ENCODE results near the gene SCOC.

The SCOC gene

DNA sequence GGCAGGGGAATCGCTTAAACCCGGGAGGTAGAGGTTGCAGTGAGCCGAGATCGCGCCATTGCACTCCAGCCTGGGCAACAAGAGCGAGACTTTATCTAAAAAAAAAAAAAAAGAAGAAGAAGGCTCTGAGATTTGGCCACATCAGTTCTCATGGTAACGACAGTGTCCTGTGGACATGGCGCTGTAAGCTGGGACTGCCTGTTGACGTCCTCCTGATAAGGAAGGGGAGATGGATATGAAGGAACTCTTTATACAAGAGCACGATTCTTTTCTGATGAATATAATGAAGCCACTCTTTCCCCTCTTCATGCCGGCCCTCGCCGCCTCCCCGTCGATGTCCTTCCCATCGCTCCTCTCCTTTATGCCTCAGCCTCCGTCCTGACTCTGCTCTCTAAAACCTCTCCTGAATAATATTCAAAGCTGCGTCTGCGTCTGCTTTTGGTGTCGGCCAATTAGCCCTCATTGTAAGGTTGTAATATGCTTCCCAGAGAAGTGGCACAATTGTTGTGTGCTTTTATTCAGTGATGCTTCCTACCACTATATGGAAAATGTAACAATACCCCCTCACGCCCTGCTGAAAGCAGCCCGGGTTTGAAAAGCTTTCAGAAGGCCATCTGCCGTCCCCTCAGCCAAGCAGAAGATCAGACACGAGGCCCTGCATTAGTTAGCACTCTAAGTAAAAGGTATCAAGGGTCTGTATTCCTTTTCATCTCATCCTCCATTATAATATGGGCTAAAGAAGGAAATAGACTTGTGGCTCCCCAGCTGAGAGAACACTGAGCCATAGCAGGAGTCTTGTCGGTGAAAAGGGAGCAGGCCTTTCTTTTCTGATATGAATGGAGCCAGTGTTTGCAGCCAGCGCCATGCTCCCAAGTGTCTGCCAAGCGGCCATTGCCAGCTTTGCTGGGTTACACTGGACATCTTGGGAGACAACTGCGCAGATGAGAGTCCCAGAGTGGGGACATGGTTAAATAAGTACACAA lies 22.1 kb upstream of the SCOC start:
- H3K27me3 Mint-ChIP-seq = no peaks in the 10 kb centered on the region
- no peak overlapping the region for H3K4me3 Mint-ChIP-seq
- no peaks in the 10 kb centered on the region for H3K36me3 Mint-ChIP-seq (ENCODE audit: low read depth)
- peaks cover 10% of the 10 kb centered on the region for H3K4me1 Mint-ChIP-seq (ENCODE audit: low read depth)
- H3K27ac Mint-ChIP-seq = no peak overlapping the region
- H3K9me3 Mint-ChIP-seq = no peaks in the 10 kb centered on the region

DNA sequence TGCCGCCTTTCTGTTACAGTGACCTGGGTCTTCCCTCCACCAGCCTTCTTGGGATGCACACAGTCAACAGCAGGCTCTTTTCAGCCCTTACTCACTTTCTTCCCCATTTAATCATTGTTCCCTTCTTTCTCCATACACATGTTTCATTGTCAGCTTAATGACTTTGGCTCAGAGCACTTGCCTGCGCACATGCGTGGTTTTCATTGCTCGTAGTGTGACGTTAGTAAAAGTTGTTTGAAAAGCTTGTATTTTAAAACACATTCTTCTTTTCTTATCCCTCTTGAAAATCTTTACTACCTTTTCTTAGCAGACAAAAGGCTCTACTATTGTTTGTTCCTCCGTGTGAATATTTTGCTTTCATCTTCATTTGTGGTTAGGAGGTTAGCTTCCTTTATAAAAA lies 19.7 kb upstream of the SCOC start:
- H3K4me3 Mint-ChIP-seq = no peak overlapping the region
- no peaks in the 10 kb centered on the region for H3K9me3 Mint-ChIP-seq
- no peaks in the 10 kb centered on the region for H3K36me3 Mint-ChIP-seq (ENCODE audit: low read depth)
- H3K27me3 Mint-ChIP-seq = no peaks in the 10 kb centered on the region
- H3K4me1 Mint-ChIP-seq (ENCODE audit: low read depth) = peaks cover 10% of the 10 kb centered on the region
- no peak overlapping the region for H3K27ac Mint-ChIP-seq

DNA sequence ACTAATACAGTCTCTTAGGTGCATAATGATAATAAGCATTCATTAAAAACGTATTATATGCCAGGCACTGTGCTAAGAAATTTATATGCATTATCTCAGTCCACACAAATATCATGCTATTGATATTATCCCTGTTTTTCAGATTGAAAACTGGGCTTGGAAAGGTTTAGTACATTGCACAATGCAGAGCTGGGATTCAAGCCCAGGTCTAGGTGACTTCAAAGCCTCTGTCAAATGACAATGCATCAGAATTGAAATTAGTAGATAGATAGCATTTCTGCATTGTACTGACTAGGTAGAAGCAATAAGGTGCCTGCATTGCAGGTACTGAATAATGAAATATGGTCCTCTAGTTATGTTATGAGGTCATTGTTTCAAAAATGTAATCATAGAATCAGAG lies 18.2 kb upstream of the SCOC start:
- Mint-ChIP-seq H3K4me3 (no peak overlapping the region), H3K9me3 (no peaks in the 10 kb centered on the region), H3K27me3 (no peaks in the 10 kb centered on the region), H3K27ac (no peak overlapping the region), H3K4me1 (ENCODE audit: low read depth) (peaks cover 10% of the 10 kb centered on the region), H3K36me3 (ENCODE audit: low read depth) (no peaks in the 10 kb centered on the region)

DNA sequence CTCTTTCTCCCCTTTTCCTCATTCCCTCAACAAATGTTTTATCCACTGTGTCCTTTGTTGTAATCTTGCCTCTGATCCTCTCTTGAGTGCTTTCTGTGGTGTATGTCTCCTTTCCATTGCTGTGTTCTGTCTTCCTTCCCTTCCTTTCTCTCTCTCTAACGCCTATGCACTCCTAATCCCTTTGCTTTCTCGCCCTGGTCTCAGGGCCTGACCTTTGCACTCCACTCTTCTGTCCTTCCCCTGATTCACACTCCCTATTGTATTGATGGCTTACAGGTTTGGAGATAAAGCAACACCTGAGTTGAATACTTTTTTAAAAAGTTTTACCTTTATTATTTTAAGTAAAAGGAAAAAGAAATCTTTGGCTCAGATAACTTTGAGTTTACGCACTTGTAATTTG lies 15.6 kb upstream of the SCOC start:
- H3K27ac Mint-ChIP-seq = no peak overlapping the region
- peaks cover 10% of the 10 kb centered on the region for H3K4me1 Mint-ChIP-seq (ENCODE audit: low read depth)
- no peaks in the 10 kb centered on the region for H3K27me3 Mint-ChIP-seq
- H3K4me3 Mint-ChIP-seq = no peak overlapping the region
- H3K36me3 Mint-ChIP-seq (ENCODE audit: low read depth) = no peaks in the 10 kb centered on the region
- H3K9me3 Mint-ChIP-seq = no peaks in the 10 kb centered on the region

DNA sequence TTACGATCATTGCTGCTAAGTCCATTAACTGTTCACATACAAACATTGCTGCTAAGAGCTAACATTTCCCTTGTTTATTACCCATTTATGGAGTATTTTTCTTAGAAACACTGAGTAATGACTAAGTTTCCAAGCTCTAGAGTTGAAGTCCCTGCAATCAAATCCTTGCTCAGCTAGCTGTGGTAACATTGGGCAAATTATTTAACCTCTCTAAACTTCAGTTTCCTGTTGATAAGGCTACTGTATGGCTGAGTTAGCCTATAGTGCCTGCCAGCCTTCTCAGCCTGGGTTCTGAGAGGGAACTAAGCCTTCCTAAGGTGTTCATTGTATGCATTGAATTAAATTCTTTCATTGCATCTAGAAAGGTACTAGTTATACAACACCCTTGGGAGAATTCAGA lies 15.2 kb upstream of the SCOC start:
- Mint-ChIP-seq H3K9me3 (no peaks in the 10 kb centered on the region), H3K4me1 (ENCODE audit: low read depth) (peaks cover 10% of the 10 kb centered on the region), H3K4me3 (no peak overlapping the region), H3K27me3 (no peaks in the 10 kb centered on the region), H3K27ac (no peak overlapping the region), H3K36me3 (ENCODE audit: low read depth) (no peaks in the 10 kb centered on the region)

DNA sequence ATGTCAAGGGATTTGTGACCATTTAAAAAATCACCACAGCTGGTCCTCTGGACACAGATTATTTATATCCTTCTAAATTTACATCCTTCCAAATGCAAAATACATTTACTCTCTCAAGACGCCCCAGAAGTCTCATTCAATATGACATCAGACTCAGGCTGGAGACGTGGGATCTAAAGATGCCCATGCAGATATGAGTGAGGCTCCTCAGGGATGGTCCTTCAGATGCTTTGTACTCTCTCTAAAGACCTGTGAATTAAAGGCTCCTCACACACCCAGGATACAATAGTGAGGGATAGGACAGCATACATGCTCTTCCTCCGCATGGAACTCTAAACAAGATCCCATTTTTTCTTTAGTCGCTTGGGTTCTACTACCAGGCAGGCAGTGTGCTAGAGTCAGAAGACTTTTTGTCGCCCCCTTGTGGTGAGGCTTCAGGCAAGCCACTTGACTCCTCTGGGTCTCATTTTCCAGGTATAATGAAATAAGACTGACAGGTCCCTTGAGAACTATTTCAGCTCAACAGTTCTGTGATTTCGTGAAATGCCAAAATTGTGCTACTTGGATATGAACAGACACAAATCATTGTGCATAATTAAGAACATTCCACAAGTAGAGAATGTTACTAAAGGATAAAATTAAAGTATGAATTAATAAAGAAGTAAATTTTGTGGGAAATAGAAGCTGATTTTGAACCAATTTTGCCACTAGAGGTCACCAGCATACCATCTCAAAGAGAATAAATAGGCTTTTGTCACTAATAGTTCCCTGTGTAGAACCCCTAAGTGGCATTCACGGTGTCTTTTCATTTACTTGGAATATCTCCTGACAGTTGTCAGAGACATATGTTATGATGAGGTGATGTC lies 13.7 kb upstream of the SCOC start:
- Mint-ChIP-seq H3K9me3 (no peaks in the 10 kb centered on the region), H3K27ac (no peak overlapping the region), H3K4me3 (no peak overlapping the region), H3K36me3 (ENCODE audit: low read depth) (no peaks in the 10 kb centered on the region), H3K4me1 (ENCODE audit: low read depth) (no peaks in the 10 kb centered on the region), H3K27me3 (no peaks in the 10 kb centered on the region)

DNA sequence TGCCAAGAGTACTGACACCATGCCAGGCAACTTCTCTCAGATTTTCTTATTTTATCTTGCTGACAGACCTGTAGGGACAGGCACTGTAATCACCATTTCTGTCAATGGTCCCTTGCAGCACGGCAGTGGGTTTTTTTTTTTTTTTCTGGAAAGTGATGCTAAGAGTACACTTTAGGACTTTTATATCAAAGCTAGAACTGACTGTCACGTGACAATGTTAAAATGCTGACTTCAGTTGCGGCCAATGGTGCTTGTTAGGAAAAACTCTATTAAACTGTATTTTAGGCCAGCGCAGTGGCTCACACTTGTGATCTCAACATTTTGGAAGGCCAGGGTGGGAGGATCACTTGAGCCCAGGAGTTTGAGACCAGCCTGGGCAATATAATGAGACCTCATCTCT lies 12.3 kb upstream of the SCOC start:
- Mint-ChIP-seq H3K36me3 (ENCODE audit: low read depth) (no peaks in the 10 kb centered on the region), H3K4me1 (ENCODE audit: low read depth) (no peaks in the 10 kb centered on the region), H3K27ac (no peak overlapping the region)

DNA sequence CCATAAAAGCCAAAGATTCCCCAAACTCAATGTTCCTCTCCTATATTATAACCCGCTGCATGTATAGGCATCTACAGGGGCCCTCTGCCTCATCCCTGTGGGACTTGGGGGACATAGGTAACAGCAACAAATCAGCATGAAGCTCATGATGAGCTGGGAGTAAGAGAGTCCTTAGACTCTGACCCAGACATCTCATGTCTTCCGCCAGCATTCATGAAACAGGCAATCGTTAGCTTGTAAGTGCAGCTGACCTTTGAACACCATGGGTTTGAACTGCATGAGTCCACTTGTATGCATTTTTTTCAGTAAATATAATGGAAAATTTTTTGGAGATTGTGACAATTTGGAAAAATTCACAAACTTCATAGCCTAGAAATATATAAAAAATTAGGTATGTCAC lies 10.4 kb upstream of the SCOC start:
- Mint-ChIP-seq H3K36me3 (ENCODE audit: low read depth) (no peaks in the 10 kb centered on the region), H3K4me3 (no peak overlapping the region), H3K9me3 (no peaks in the 10 kb centered on the region), H3K4me1 (ENCODE audit: low read depth) (no peaks in the 10 kb centered on the region), H3K27ac (no peak overlapping the region), H3K27me3 (no peaks in the 10 kb centered on the region)

More for the DNA sequence above, 12.3 kb upstream of the SCOC start:
- no peak overlapping the region for H3K4me3 Mint-ChIP-seq
- no peaks in the 10 kb centered on the region for H3K27me3 Mint-ChIP-seq
- H3K9me3 Mint-ChIP-seq = no peaks in the 10 kb centered on the region

DNA sequence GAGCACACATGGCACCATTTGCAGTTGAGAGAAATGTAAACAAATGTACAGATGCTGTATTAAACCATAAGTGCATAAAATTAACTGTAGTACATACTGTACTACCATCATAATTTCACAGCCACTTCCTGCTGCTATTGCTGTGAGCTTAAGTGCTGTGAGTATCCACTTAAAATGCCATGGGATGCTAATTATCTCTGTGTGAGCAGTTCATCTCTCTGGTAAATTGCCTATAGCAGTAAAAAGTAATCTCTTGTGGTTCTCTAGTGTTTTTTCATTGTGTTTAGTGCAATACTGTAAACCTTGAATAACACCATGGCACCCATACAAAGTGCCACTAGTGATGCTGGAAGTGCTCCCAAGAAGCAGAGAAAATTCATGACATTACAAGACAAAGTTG lies 9.9 kb upstream of the SCOC start:
- Mint-ChIP-seq H3K9me3 (no peaks in the 10 kb centered on the region), H3K27me3 (no peaks in the 10 kb centered on the region), H3K4me3 (no peak overlapping the region), H3K4me1 (ENCODE audit: low read depth) (no peaks in the 10 kb centered on the region), H3K36me3 (ENCODE audit: low read depth) (no peaks in the 10 kb centered on the region), H3K27ac (no peak overlapping the region)

DNA sequence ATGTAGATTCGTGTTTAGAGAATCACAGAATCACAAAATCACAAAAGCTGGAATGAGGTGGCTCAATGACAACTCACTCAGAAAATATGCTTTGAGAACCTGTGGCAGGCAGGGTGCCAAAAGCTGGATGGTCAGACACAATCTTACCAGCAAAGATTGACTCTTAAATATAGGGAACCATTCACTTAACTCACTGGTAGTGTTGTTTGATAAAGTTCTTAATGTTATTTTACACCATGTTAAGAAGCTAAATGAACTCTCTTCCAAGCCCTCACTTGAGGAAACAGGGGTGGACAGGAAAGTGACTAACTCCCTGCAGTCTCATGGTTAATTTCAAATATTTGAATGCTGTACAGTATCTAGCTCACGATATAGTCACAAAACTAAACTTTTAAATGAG lies 5.7 kb upstream of the SCOC start:
- Mint-ChIP-seq H3K9me3 (no peaks in the 10 kb centered on the region), H3K27me3 (no peaks in the 10 kb centered on the region), H3K36me3 (ENCODE audit: low read depth) (no peaks in the 10 kb centered on the region), H3K27ac (no peak overlapping the region), H3K4me3 (no peak overlapping the region), H3K4me1 (ENCODE audit: low read depth) (peaks cover 6% of the 10 kb centered on the region)

DNA sequence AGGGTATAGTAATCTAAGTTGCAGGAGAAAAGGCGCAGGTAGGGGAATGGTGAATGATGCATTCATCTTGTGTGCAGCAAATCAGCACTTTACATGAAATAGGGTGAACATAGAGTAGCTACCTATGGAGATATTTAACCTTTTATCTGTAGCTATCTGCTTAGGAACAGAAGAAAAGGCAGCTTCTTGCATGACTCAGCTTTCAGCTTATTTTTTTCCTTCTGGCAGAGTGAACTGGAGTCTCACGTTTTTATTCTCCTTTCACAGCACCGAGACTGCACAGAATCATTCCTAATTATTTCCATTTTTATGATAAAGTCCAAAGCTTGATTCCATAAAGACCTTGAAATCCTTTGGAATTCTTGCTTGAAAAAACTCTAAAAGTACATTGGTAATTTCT lies 4.8 kb upstream of the SCOC start:
- Mint-ChIP-seq H3K9me3 (no peaks in the 10 kb centered on the region), H3K27me3 (no peaks in the 10 kb centered on the region), H3K36me3 (ENCODE audit: low read depth) (no peaks in the 10 kb centered on the region), H3K4me3 (no peak overlapping the region), H3K4me1 (ENCODE audit: low read depth) (peaks cover 6% of the 10 kb centered on the region), H3K27ac (no peak overlapping the region)

DNA sequence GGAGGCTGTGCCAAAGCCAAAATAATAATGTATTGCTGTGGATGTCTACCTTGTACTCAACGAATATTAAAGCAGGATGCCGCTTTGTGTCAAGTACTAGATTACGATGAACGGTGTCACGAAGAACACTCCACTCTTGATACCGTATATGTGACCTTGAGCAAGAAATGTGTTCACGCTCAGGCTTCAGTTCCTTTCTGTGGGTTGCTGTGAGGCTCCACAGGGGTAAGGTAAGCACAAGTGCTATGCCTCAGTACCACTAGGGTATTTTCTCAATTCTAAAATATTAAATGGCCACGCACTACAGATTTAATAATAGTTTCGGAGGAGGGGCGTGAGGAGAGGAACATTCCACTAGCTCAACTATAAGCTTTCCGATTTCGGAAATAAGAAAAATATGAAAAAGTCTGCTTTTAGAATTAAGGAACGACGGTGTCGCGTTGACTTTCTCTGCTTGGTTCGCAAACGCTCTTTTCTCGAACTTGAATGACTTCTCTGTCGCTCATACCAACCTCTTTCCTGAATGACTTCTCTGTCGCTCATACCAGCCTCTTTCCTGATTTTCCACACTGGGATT lies 607 bp upstream of the SCOC start:
- Mint-ChIP-seq H3K27ac (no peak overlapping the region), H3K4me3 (no peak overlapping the region), H3K9me3 (no peaks in the 10 kb centered on the region), H3K36me3 (ENCODE audit: low read depth) (no peaks in the 10 kb centered on the region), H3K4me1 (ENCODE audit: low read depth) (peaks cover 30% of the 10 kb centered on the region), H3K27me3 (no peaks in the 10 kb centered on the region)

DNA sequence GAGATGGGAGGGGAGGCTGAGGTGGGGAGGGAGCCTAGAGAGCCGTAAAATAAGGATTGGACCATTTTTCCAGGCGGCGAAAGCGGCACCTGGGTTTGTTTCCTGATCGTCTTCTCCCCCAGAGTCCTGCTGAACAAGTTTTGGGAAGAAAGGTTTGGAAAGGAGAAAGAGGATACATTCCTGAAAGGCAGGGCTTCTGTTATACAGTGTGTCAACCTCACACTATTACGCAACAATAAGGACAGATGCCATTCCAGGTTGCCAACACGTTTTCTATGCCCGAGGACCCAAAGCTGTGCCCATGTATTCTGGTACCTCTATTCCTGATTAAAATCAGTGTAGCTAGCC lies 658 bp downstream of the SCOC start:
- Mint-ChIP-seq H3K36me3 (ENCODE audit: low read depth) (no peaks in the 10 kb centered on the region), H3K27me3 (no peaks in the 10 kb centered on the region), H3K4me1 (ENCODE audit: low read depth) (peaks cover 30% of the 10 kb centered on the region), H3K27ac (peak overlapping the region; percentile 42), H3K9me3 (no peaks in the 10 kb centered on the region), H3K4me3 (no peak overlapping the region)

DNA sequence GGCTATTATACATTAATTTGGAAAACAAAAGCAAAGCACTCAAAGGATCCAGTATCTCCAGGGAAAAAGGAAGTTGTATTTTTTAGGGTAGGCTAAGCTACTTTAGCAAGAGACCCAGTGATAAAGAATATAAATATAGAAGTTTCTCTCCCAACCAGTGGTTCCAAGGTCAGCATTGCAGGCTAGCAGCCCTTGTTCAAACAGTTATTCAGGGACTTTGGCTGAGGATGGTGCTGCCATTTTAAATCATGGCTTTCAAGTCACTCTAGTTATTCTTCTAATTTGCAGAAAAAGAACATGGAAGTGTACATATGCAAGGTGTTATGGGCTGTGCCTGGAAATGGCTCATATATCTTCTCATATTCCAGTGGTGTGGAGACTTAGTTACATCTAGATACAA lies 9.3 kb downstream of the SCOC start:
- H3K27me3 Mint-ChIP-seq = no peaks in the 10 kb centered on the region
- H3K9me3 Mint-ChIP-seq = no peaks in the 10 kb centered on the region
- H3K4me3 Mint-ChIP-seq = no peak overlapping the region
- H3K27ac Mint-ChIP-seq = no peak overlapping the region
- peaks cover 14% of the 10 kb centered on the region for H3K36me3 Mint-ChIP-seq (ENCODE audit: low read depth)
- no peaks in the 10 kb centered on the region for H3K4me1 Mint-ChIP-seq (ENCODE audit: low read depth)

DNA sequence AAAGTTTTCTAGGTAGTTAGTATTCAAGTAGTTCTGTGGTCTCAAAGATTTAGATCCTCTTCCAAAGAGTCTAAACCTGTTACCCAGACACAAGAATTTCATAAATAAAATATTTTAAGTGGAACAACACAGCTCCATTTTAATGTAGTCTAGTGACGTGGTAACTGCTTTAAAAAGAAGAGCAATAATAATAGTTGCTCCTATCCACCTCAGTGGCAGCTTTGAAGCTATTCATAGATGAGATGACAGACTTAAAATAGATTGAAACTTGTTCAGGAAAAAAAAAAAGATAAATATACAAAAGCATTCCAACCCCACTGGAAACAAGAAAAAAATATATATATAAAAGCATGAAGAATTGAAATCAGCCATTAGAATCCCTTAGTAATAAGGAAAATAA lies 14.6 kb downstream of the SCOC start:
- Mint-ChIP-seq H3K27ac (no peak overlapping the region), H3K4me3 (no peak overlapping the region), H3K9me3 (no peaks in the 10 kb centered on the region), H3K27me3 (no peaks in the 10 kb centered on the region), H3K4me1 (ENCODE audit: low read depth) (no peaks in the 10 kb centered on the region), H3K36me3 (ENCODE audit: low read depth) (peaks cover 3% of the 10 kb centered on the region)

Data from stimulated activated naive CD8-positive, alpha-beta T cell treated with anti-CD3 and anti-CD28 coated beads, Interleukin-15, Interleukin-2, amounts not matched to agents 100 ng/mL and 50 ng/mL, for 24 hours (primary cell).